Rectal smooth muscle tissue (tissue), 1 donor: ENCODE results near the gene ELMO3.

Experiments
- H3K27ac ChIP-seq: one replicate; pipeline ENCODE4 v1.7.0; 2013; ENCODE audit warnings: low read depth, low read length, inconsistent platforms
- H3K27me3 ChIP-seq: one replicate; pipeline ENCODE4 v1.7.0; 2013; ENCODE audit warnings: low read length; ENCODE audit not compliant: control insufficient read depth, insufficient read depth
- H3K36me3 ChIP-seq: one replicate; pipeline ENCODE4 v1.7.0; 2013; ENCODE audit warnings: low read length; ENCODE audit not compliant: control insufficient read depth, insufficient read depth
- H3K4me1 ChIP-seq: one replicate; pipeline ENCODE4 v1.7.0; 2013; ENCODE audit warnings: low read length; ENCODE audit not compliant: control insufficient read depth, insufficient read depth
- H3K4me3 ChIP-seq: one replicate; pipeline ENCODE4 v1.7.0; 2013; ENCODE audit warnings: low read length
- H3K9ac ChIP-seq: one replicate; pipeline ENCODE4 v1.7.0; 2013; ENCODE audit warnings: low read length

ELMO3 gene

GRCh38 chr16:67199011-67199807 lies at the start of gene ELMO3:
ELMO3 (plus strand) TSS chr16:67199131; CDS start chr16:67199327, 196 bp downstream.
- Histone ChIP-seq H3K36me3 (peaks cover 46% of the 10 kb centered on the region), H3K9ac (peak within 1 kb of the TSS; percentile 45), H3K4me1 (no peaks in the 10 kb centered on the region), H3K4me3 (peak within 1 kb of the TSS; percentile 64), H3K27ac (no peak within 1 kb of the TSS), H3K27me3 (no peaks in the 10 kb centered on the region)

- Histone ChIP-seq H3K27me3 (no peaks in the 10 kb centered on the region), H3K4me3 (no peak overlapping the region), H3K9ac (no peak overlapping the region), H3K27ac (no peak overlapping the region), H3K4me1 (no peaks in the 10 kb centered on the region), H3K36me3 (peaks cover 25% of the 10 kb centered on the region)
Measured at GRCh38 chr16:67149276-67150046, 49.5 kb upstream of the ELMO3 start.

GRCh38 chr16:67150047-67150832 lies 48.7 kb upstream of the ELMO3 start:
- peaks cover 19% of the 10 kb centered on the region for H3K36me3 ChIP-seq
- no peak overlapping the region for H3K9ac ChIP-seq
- H3K27me3 ChIP-seq = no peaks in the 10 kb centered on the region
- H3K27ac ChIP-seq = peak overlapping the region; percentile 70
- no peaks in the 10 kb centered on the region for H3K4me1 ChIP-seq
- peak overlapping the region; percentile 69 for H3K4me3 ChIP-seq

- H3K4me3 ChIP-seq = peak within 1 kb of the TSS; percentile 69
- no peak within 1 kb of the TSS for H3K9ac ChIP-seq
- H3K27ac ChIP-seq = peak within 1 kb of the TSS; percentile 70
- H3K36me3 ChIP-seq = peaks cover 13% of the 10 kb centered on the region
- H3K27me3 ChIP-seq = no peaks in the 10 kb centered on the region
- no peaks in the 10 kb centered on the region for H3K4me1 ChIP-seq
Measured at GRCh38 chr16:67150833-67151396, 48.0 kb upstream of the ELMO3 start, which contains the start of gene B3GNT9. B3GNT9 (minus strand) TSS chr16:67150998; CDS start chr16:67150485, 513 bp downstream.

GRCh38 chr16:67151431-67152097 lies 47.4 kb upstream of the ELMO3 start:
- Histone ChIP-seq H3K27me3 (no peaks in the 10 kb centered on the region), H3K9ac (no peak overlapping the region), H3K4me3 (peak overlapping the region; percentile 69), H3K4me1 (no peaks in the 10 kb centered on the region), H3K27ac (peak overlapping the region; percentile 70), H3K36me3 (peaks cover 11% of the 10 kb centered on the region)

- H3K27me3 ChIP-seq = no peaks in the 10 kb centered on the region
- H3K9ac ChIP-seq = no peak overlapping the region
- H3K4me1 ChIP-seq = peaks cover 3% of the 10 kb centered on the region
- H3K36me3 ChIP-seq = peaks cover 2% of the 10 kb centered on the region
- peak overlapping the region; percentile 43 for H3K4me3 ChIP-seq
- no peak overlapping the region for H3K27ac ChIP-seq
Measured at GRCh38 chr16:67154578-67155294, 44.2 kb upstream of the ELMO3 start.

- peaks cover 6% of the 10 kb centered on the region for H3K4me1 ChIP-seq
- H3K9ac ChIP-seq = no peak overlapping the region
- H3K4me3 ChIP-seq = peak overlapping the region; percentile 43
- no peak overlapping the region for H3K27ac ChIP-seq
- peaks cover 2% of the 10 kb centered on the region for H3K36me3 ChIP-seq
- no peaks in the 10 kb centered on the region for H3K27me3 ChIP-seq
Measured at GRCh38 chr16:67155295-67156142, 43.4 kb upstream of the ELMO3 start.

- Histone ChIP-seq H3K4me3 (no peak overlapping the region), H3K27ac (no peak overlapping the region), H3K36me3 (peaks cover 2% of the 10 kb centered on the region), H3K27me3 (no peaks in the 10 kb centered on the region), H3K9ac (no peak overlapping the region), H3K4me1 (peaks cover 6% of the 10 kb centered on the region)
Measured at GRCh38 chr16:67156143-67156844, 42.6 kb upstream of the ELMO3 start.

- Histone ChIP-seq H3K27ac (no peak overlapping the region), H3K4me1 (peaks cover 6% of the 10 kb centered on the region), H3K27me3 (peaks cover 4% of the 10 kb centered on the region), H3K9ac (no peak overlapping the region), H3K4me3 (no peak overlapping the region), H3K36me3 (peaks cover 2% of the 10 kb centered on the region)
Measured at GRCh38 chr16:67157106-67157748, 41.7 kb upstream of the ELMO3 start.
